Liver (tissue), 3 donors: Measurements from ENCODE around the gene AFF2.

Experiments
- CTCF ChIP-seq: fragments of 150-350 bp; IDR thresholded peaks from 2 replicates; pipeline ENCODE4 v1.5.1; 2017; ENCODE audit warnings: improper control_type of control experiment, low read depth, low read length; ENCODE audit not compliant: missing input control
- GABPA ChIP-seq, 2 donors: IDR thresholded peaks in 1 of 2; conservative IDR thresholded peaks in 1 of 2; 2 replicates each; pipeline ENCODE4 v1.6.1; 2016; ENCODE audit warnings: antibody characterized with exemption in 2 of 2, mild to moderate bottlenecking in 1 of 2, moderate library complexity in 1 of 2
- MAX ChIP-seq: IDR thresholded peaks from 2 replicates; pipeline ENCODE4 v1.6.1; 2016; ENCODE audit warnings: antibody characterized with exemption
- SP1 ChIP-seq: IDR thresholded peaks from 2 replicates; pipeline ENCODE4 v1.6.1; 2018; ENCODE audit warnings: antibody characterized with exemption, mild to moderate bottlenecking
- TAF1 ChIP-seq: conservative IDR thresholded peaks from 2 replicates; pipeline ENCODE4 v1.6.1; 2016; ENCODE audit warnings: antibody characterized with exemption, mild to moderate bottlenecking
- ZBTB33 ChIP-seq: IDR thresholded peaks from 2 replicates; pipeline ENCODE4 v1.6.1; 2016; ENCODE audit warnings: antibody characterized with exemption
- donor health status: healthy.
- donor health status: healthy.

- TF ChIP-seq SP1 (no peak), GABPA (IDR thresholded peaks at IDR 0.05 in 1 of 2, conservative IDR thresholded peaks at IDR 0.05 in 1 of 2) (no peak), CTCF (no peak), TAF1 (no peak), MAX (no peak), ZBTB33 (no peak)
Measured at GRCh38 chrX:149004936-149005335, 504.5 kb downstream of the AFF2 start.
